SK-N-SH (cell line): ENCODE data around the gene GPR158. TPM values are rescaled to one million over a fixed set of nuclear protein-coding genes. Genes with fewer than 3 reads are reported as not detected.

Experiments used
- CTCF ChIA-PET: fragments of 300-600, 350-600 bp; formaldehyde crosslinking; extraction: SDS; loops from one replicate; lab custom pipeline; 2021; lab: Yijun Ruan, JAX
- POLR2A ChIA-PET: fragments of 350-600 bp; sonication (Branson Sonifier 250); formaldehyde crosslinking; extraction: SDS; loops from one replicate; lab custom pipeline; 2020; ENCODE audit warnings: antibody characterized with exemption, inconsistent platforms; lab: Yijun Ruan, JAX
- DNase-seq: peaks from one replicate; pipeline ENCODE4 v3.0.0; 2012
- H2AFZ ChIP-seq: fragments of 200-600 bp; sonication (generic); 2 replicates; pipeline ENCODE4 v1.8.1; 2016; ENCODE audit warnings: antibody characterized with exemption, mild to moderate bottlenecking, low read depth
- H3F3A ChIP-seq: fragments of 200-600 bp; sonication (generic); replicated peaks from 2 replicates; pipeline ENCODE3; 2016; ENCODE audit warnings: antibody characterized with exemption, mild to moderate bottlenecking; ENCODE audit not compliant: insufficient read depth
- H3K27ac ChIP-seq, 2 experiments: fragments of 200-500 bp in 1 of 2; fragments of 200-600 bp in 1 of 2; sonication (Bioruptor generic) in 1 of 2; sonication (generic), shearing (Covaris generic) in 1 of 2; 2 replicates each; pipeline versions ENCODE4 v1.5.1 to v1.6.1; 2014 to 2016; ENCODE audit warnings: low read depth in 2 of 2, inconsistent platforms in 1 of 2, low read length in 1 of 2, mild to moderate bottlenecking in 1 of 2, mixed read lengths in 1 of 2
- H3K27me3 ChIP-seq: fragments of 200-600 bp; sonication (generic), shearing (Covaris generic); 2 replicates; pipeline ENCODE4 v1.6.1; 2016; ENCODE audit warnings: mixed run types; ENCODE audit not compliant: insufficient read depth
- H3K36me3 ChIP-seq, 2 experiments: fragments of 200-500 bp in 1 of 2; fragments of 200-600 bp in 1 of 2; sonication (Bioruptor generic) in 1 of 2; sonication (generic) in 1 of 2; replicated peaks in 1 of 2; 2 replicates each; pipeline versions ENCODE3 to v1.5.1; 2014 to 2016; ENCODE audit warnings: low read length in 1 of 2, mild to moderate bottlenecking in 1 of 2; ENCODE audit not compliant: insufficient read depth in 2 of 2, control insufficient read depth in 1 of 2
- H3K4me1 ChIP-seq, 2 experiments: fragments of 200-500 bp in 1 of 2; fragments of 200-600 bp in 1 of 2; sonication (Bioruptor generic) in 1 of 2; sonication (generic), shearing (Covaris generic) in 1 of 2; 2 replicates each; pipeline versions ENCODE4 v1.5.1 to v1.6.1; 2014 to 2016; ENCODE audit warnings: low read depth in 1 of 2, low read length in 1 of 2, mixed run types in 1 of 2; ENCODE audit not compliant: insufficient read depth in 2 of 2, control insufficient read depth in 1 of 2
- H3K4me2 ChIP-seq: fragments of 200-600 bp; sonication (generic), shearing (Covaris generic); 2 replicates; pipeline ENCODE4 v1.6.1; 2017; ENCODE audit warnings: mixed run types
- H3K4me3 ChIP-seq, 2 experiments: fragments of 200-500 bp in 1 of 2; fragments of 200-600 bp in 1 of 2; sonication (Bioruptor generic) in 1 of 2; sonication (generic), shearing (Covaris generic) in 1 of 2; 2 replicates each; pipeline versions ENCODE4 v1.5.1 to v1.8.1; 2014 to 2016; ENCODE audit warnings: low read depth in 2 of 2, inconsistent platforms in 1 of 2, low read length in 1 of 2, mild to moderate bottlenecking in 1 of 2, mixed read lengths in 1 of 2, moderate library complexity in 1 of 2
- H3K79me2 ChIP-seq: fragments of 200-600 bp; sonication (generic); 2 replicates; pipeline ENCODE4 v1.8.1; 2017; ENCODE audit warnings: mild to moderate bottlenecking; ENCODE audit not compliant: insufficient read depth
- H3K9ac ChIP-seq: fragments of 200-600 bp; sonication (generic); 2 replicates; pipeline ENCODE4 v1.6.1; 2017; ENCODE audit warnings: mixed run types
- H3K9me2 ChIP-seq: fragments of 200-600 bp; sonication (generic); 2 replicates; pipeline ENCODE4 v1.6.1; 2017; ENCODE audit warnings: mixed run types
- H3K9me3 ChIP-seq: fragments of 200-600 bp; sonication (generic); 2 replicates; pipeline ENCODE4 v1.6.1; 2017; ENCODE audit warnings: mixed run types, mild to moderate bottlenecking, moderate library complexity
- H4K20me1 ChIP-seq: fragments of 200-600 bp; sonication (generic); 2 replicates; pipeline ENCODE4 v1.6.1; 2017; ENCODE audit warnings: mild to moderate bottlenecking, mixed run types; ENCODE audit not compliant: insufficient read depth
- EP300 ChIP-seq, 2 experiments: IDR thresholded peaks; 2 replicates each; pipeline versions ENCODE4 v1.4.0 to v1.6.1; 2012; ENCODE audit warnings: borderline replicate concordance in 1 of 2, low read depth in 1 of 2, low read length in 1 of 2
- FOSL2 ChIP-seq: IDR thresholded peaks from 2 replicates; pipeline ENCODE4 v1.4.0; 2012; ENCODE audit warnings: low read depth, mild to moderate bottlenecking, moderate library complexity, borderline replicate concordance
- GATA2 ChIP-seq: sonication (generic); formaldehyde crosslinking; IDR thresholded peaks from 2 replicates; pipeline ENCODE4 v1.5.0; 2020; ENCODE audit warnings: mild to moderate bottlenecking, missing genetic modification reagents
- JUND ChIP-seq: IDR thresholded peaks from 2 replicates; pipeline ENCODE4 v1.4.0; 2012
- RAD21 ChIP-seq: IDR thresholded peaks from 2 replicates; pipeline ENCODE4 v1.6.1; 2012; ENCODE audit warnings: mild to moderate bottlenecking, low read length
- RCOR1 ChIP-seq: fragments of 150-350 bp; IDR thresholded peaks from 2 replicates; pipeline ENCODE4 v1.6.1; 2017; ENCODE audit warnings: antibody characterized with exemption, low read length
- SMC3 ChIP-seq: IDR thresholded peaks from 2 replicates; pipeline ENCODE4 v1.6.1; 2012; ENCODE audit warnings: low read depth, low read length, improper control_type of control experiment
- TAF1 ChIP-seq: IDR thresholded peaks from 2 replicates; pipeline ENCODE4 v1.6.1; 2012; ENCODE audit warnings: low read depth, mild to moderate bottlenecking, low read length, moderate library complexity, borderline replicate concordance
- TEAD4 ChIP-seq: IDR thresholded peaks from 2 replicates; pipeline ENCODE4 v1.4.0; 2012; ENCODE audit warnings: mild to moderate bottlenecking, borderline replicate concordance; ENCODE audit not compliant: insufficient read depth
- YY1 ChIP-seq: IDR thresholded peaks from 2 replicates; pipeline ENCODE4 v1.4.0; 2012; ENCODE audit warnings: low read depth, mild to moderate bottlenecking
- WGBS: methylation state at CpG from one replicate; pipeline ENCODE4 v1.1.6; 2017; ENCODE audit warnings: low lambda C conversion rate; 5-methylcytosine and 5-hydroxymethylcytosine counted together
- polyA plus RNA-seq, 3 experiments: library from polyadenylated mRNA; depleted of rRNA; stranded (reverse); fragments of >200 nt; gene quantifications; 2 replicates each; pipeline ENCODE4 v1.2.3, GENCODE V29; 2012
- TF ChIP-seq, protein P1 (sequence below): fragments of 200-600 bp; sonication (generic); IDR thresholded peaks from 2 replicates; pipeline ENCODE4 v1.6.1; 2017; ENCODE audit warnings: antibody characterized with exemption, mild to moderate bottlenecking, moderate library complexity
- TF ChIP-seq, protein P2 (sequence below): fragments of 150-350 bp; IDR thresholded peaks from 2 replicates; pipeline ENCODE4 v1.6.1; 2016; ENCODE audit warnings: mild to moderate bottlenecking, low read depth, low read length
- TF ChIP-seq, protein P3 (sequence below): IDR thresholded peaks from 2 replicates; pipeline ENCODE4 v1.4.0; 2012; ENCODE audit warnings: low read depth
- TF ChIP-seq, protein P4 (sequence below): IDR thresholded peaks from 2 replicates; pipeline ENCODE4 v1.6.1; 2012; ENCODE audit warnings: mild to moderate bottlenecking, low read depth, low read length, moderate library complexity

GPR158 gene
- polyA plus RNA-seq, 1 of the 3 experiments (the other 2 are of a cell fraction): not detected

DNA sequence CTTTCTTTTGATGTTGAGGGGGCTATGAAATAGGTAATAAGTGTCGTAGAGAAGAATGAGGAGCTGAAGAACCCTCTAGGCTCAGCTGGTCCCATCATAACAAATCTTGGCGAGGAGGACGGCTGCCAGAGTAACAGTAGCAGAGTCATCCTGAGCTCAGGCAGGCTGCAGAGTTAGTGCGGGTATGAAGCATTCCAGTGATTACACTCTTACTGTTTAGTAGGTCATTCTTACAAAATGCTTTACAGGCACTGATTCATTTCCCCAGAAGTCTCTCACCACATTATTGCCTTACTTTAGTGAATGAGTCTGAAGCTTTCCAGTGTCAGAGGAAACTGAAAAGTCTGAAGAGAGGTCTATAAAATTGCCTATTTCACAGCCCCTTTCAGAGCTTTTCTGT, 43.9 kb upstream of the GPR158 start:
- H3K4me2 ChIP-seq: no peak overlapping the region
- ChIA-PET POLR2A (no interaction called here), CTCF (interaction anchor here (1.3 to 1.5 kb wide), 2 partner anchors 18 to 96 kb away, joined by 3 to 7 read pairs; no protein-coding TSS in a partner anchor)

DNA sequence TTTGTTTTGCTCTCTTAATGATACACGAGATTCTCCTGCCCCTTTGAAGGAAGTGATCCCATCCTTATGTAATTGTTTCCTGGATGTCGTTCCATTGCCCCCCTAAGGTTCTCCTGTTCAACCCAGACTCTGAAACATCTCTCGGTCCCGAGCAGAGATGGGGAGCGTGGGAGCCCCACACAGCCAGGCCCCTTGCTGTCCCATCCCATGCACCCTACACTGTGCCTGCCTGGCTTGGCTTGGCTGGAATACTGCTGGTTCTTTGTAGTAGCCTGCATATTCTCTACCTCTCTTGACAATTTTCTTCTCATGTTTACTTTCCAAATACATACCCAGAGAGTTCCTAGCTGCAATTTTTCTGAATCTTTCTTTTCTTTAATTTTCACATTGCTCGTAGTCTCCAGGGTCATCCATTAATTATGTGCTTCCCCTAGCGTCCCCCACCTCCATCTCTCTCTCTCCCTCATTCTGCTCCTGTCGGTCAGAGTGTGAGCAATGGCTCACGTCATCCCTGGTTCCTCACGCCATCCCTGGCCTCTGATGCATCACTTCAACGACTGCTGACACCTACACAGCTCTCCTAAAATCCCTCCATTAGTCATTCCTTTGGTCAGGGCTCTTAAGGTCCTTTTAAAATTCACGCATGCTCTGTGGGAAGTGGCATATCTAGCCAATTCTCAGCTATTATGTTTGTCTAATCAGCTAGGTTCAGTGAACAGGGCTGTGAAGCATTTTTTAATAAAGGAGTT, 32.5 kb upstream of the GPR158 start:
- Histone ChIP-seq H3K36me3 (no peaks in the 10 kb centered on the region), H3K9ac (no peak overlapping the region), H3K9me3 (no peaks in the 10 kb centered on the region), H2AFZ (no peak overlapping the region), H3K27ac (no peak overlapping the region), H3K79me2 (no peaks in the 10 kb centered on the region), H3K4me3 (no peak overlapping the region), H3K4me2 (no peak overlapping the region), H3K27me3 (no peaks in the 10 kb centered on the region), H3F3A (no peaks in the 10 kb centered on the region), H3K9me2 (no peaks in the 10 kb centered on the region), H3K4me1 (no peaks in the 10 kb centered on the region), H4K20me1 (no peaks in the 10 kb centered on the region)
- CTCF ChIA-PET: interaction anchor here (1.0 kb wide), 1 partner anchor 29 kb away, joined by 3 read pairs; no protein-coding TSS in a partner anchor
- 16% methylated on average over 12 of the region's 12 CpGs for WGBS
- POLR2A ChIA-PET: no interaction called here
- DNase-seq: no peak
- TF ChIP-seq RCOR1 (no peak), FOSL2 (no peak), SMC3 (no peak)
- TF ChIP-seq, protein P1, sequence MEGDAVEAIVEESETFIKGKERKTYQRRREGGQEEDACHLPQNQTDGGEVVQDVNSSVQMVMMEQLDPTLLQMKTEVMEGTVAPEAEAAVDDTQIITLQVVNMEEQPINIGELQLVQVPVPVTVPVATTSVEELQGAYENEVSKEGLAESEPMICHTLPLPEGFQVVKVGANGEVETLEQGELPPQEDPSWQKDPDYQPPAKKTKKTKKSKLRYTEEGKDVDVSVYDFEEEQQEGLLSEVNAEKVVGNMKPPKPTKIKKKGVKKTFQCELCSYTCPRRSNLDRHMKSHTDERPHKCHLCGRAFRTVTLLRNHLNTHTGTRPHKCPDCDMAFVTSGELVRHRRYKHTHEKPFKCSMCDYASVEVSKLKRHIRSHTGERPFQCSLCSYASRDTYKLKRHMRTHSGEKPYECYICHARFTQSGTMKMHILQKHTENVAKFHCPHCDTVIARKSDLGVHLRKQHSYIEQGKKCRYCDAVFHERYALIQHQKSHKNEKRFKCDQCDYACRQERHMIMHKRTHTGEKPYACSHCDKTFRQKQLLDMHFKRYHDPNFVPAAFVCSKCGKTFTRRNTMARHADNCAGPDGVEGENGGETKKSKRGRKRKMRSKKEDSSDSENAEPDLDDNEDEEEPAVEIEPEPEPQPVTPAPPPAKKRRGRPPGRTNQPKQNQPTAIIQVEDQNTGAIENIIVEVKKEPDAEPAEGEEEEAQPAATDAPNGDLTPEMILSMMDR: no peak

More for the DNA sequence above, 43.9 kb upstream of the GPR158 start:
- Histone ChIP-seq H3K27me3 (no peaks in the 10 kb centered on the region), H3K9me3 (no peaks in the 10 kb centered on the region), H4K20me1 (no peaks in the 10 kb centered on the region), H2AFZ (no peak overlapping the region), H3K27ac (no peak overlapping the region), H3K9ac (no peak overlapping the region), H3K79me2 (no peaks in the 10 kb centered on the region), H3K9me2 (no peaks in the 10 kb centered on the region), H3K4me1 (no peaks in the 10 kb centered on the region), H3K4me3 (no peak overlapping the region), H3F3A (no peaks in the 10 kb centered on the region), H3K36me3 (no peaks in the 10 kb centered on the region)
- DNase-seq: no peak
- 21% methylated on average over 4 of the region's 4 CpGs for WGBS
- TF ChIP-seq, protein P2, sequence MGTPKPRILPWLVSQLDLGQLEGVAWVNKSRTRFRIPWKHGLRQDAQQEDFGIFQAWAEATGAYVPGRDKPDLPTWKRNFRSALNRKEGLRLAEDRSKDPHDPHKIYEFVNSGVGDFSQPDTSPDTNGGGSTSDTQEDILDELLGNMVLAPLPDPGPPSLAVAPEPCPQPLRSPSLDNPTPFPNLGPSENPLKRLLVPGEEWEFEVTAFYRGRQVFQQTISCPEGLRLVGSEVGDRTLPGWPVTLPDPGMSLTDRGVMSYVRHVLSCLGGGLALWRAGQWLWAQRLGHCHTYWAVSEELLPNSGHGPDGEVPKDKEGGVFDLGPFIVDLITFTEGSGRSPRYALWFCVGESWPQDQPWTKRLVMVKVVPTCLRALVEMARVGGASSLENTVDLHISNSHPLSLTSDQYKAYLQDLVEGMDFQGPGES: no peak
- no peak for TF ChIP-seq TEAD4
- TF ChIP-seq JUND: no peak
- no peak for TF ChIP-seq EP300 (IDR thresholded peaks at IDR 0.05; ENCODE audit: borderline replicate concordance in 1 of 2, low read depth in 1 of 2, low read length in 1 of 2)
- no peak for TF ChIP-seq RAD21
- TF ChIP-seq YY1: no peak
- no peak for TF ChIP-seq GATA2 (CRISPR knock-in tag)
- TF ChIP-seq, protein P3, sequence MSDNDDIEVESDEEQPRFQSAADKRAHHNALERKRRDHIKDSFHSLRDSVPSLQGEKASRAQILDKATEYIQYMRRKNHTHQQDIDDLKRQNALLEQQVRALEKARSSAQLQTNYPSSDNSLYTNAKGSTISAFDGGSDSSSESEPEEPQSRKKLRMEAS: no peak
- no peak for TF ChIP-seq TAF1
- TF ChIP-seq, protein P4, sequence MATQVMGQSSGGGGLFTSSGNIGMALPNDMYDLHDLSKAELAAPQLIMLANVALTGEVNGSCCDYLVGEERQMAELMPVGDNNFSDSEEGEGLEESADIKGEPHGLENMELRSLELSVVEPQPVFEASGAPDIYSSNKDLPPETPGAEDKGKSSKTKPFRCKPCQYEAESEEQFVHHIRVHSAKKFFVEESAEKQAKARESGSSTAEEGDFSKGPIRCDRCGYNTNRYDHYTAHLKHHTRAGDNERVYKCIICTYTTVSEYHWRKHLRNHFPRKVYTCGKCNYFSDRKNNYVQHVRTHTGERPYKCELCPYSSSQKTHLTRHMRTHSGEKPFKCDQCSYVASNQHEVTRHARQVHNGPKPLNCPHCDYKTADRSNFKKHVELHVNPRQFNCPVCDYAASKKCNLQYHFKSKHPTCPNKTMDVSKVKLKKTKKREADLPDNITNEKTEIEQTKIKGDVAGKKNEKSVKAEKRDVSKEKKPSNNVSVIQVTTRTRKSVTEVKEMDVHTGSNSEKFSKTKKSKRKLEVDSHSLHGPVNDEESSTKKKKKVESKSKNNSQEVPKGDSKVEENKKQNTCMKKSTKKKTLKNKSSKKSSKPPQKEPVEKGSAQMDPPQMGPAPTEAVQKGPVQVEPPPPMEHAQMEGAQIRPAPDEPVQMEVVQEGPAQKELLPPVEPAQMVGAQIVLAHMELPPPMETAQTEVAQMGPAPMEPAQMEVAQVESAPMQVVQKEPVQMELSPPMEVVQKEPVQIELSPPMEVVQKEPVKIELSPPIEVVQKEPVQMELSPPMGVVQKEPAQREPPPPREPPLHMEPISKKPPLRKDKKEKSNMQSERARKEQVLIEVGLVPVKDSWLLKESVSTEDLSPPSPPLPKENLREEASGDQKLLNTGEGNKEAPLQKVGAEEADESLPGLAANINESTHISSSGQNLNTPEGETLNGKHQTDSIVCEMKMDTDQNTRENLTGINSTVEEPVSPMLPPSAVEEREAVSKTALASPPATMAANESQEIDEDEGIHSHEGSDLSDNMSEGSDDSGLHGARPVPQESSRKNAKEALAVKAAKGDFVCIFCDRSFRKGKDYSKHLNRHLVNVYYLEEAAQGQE: no peak
